Fibroblast of skin of left biceps (primary cell): Measurements from ENCODE around the gene SH2D4B.

Experiments used
- DNase-seq, 2 experiments: peaks; one replicate each; pipeline ENCODE4 v3.0.0-alpha.2; 2013; ENCODE audit warnings: low read depth in 2 of 2

Gene SH2D4B

GRCh38 chr10:80590585-80591125 is 53.0 kb downstream of the SH2D4B start:
- DNase-seq, result no peak

- DNase-seq, result no peak
Observed at GRCh38 chr10:80596391-80597257, 58.9 kb downstream of the SH2D4B start.

GRCh38 chr10:80598084-80598798 is 60.5 kb downstream of the SH2D4B start:
- DNase-seq, result no peak

GRCh38 chr10:80598951-80599350 is 61.2 kb downstream of the SH2D4B start:
- no peak for DNase-seq

GRCh38 chr10:80599424-80599847 is 61.7 kb downstream of the SH2D4B start:
- DNase-seq, result no peak

- DNase-seq, result no peak
Observed at GRCh38 chr10:80600256-80600655, 62.6 kb downstream of the SH2D4B start.

GRCh38 chr10:80602881-80603280 is 65.2 kb downstream of the SH2D4B start:
- no peak for DNase-seq

GRCh38 chr10:80603516-80603915 is 65.8 kb downstream of the SH2D4B start:
- DNase-seq, result no peak

GRCh38 chr10:80608706-80609105 is 71.0 kb downstream of the SH2D4B start:
- no peak for DNase-seq

GRCh38 chr10:80609331-80609730 is 71.6 kb downstream of the SH2D4B start:
- no peak for DNase-seq

- no peak for DNase-seq
Observed at GRCh38 chr10:80611481-80612185, 73.9 kb downstream of the SH2D4B start.

- DNase-seq, result no peak
Observed at GRCh38 chr10:80612261-80612660, 74.6 kb downstream of the SH2D4B start.

GRCh38 chr10:80613466-80614170 is 75.9 kb downstream of the SH2D4B start:
- DNase-seq, result no peak

- no peak for DNase-seq
Observed at GRCh38 chr10:80614576-80615416, 77.1 kb downstream of the SH2D4B start.

GRCh38 chr10:80617807-80618206 is 80.1 kb downstream of the SH2D4B start:
- no peak for DNase-seq

GRCh38 chr10:80619036-80619435 is 81.3 kb downstream of the SH2D4B start:
- DNase-seq, result no peak

GRCh38 chr10:80622153-80622552 is 84.5 kb downstream of the SH2D4B start:
- DNase-seq, result no peak

- DNase-seq, result no peak
Observed at GRCh38 chr10:80630324-80630723, 92.6 kb downstream of the SH2D4B start.

GRCh38 chr10:80632742-80633141 is 95.0 kb downstream of the SH2D4B start:
- no peak for DNase-seq

GRCh38 chr10:80633383-80633860 is 95.7 kb downstream of the SH2D4B start:
- no peak for DNase-seq
